Right lung (tissue), 5 donors: ENCODE results near the gene HNRNPA1. TPM values are rescaled to one million over a fixed set of nuclear protein-coding genes. Genes with fewer than 3 reads are reported as not detected.

Experiments used
- DNase-seq, 2 donors: peaks; one replicate each; pipeline ENCODE4 v3.0.0-alpha.2; 2013
- polyA plus RNA-seq, 5 donors: library from polyadenylated mRNA; unstranded; fragments of 120-200 nt; gene quantifications; one replicate each; pipeline versions ENCODE4 v1.2.1 to v1.2.3, GENCODE V29; 2013; ENCODE audit warnings: inconsistent platforms in 1 of 5, low replicate concordance in 1 of 5; ENCODE audit not compliant: insufficient read length in 5 of 5, insufficient read depth in 1 of 5

The HNRNPA1 gene
- polyA plus RNA-seq, 5 donors = 3,197 to 4,469 (median 3,770) TPM

DNA sequence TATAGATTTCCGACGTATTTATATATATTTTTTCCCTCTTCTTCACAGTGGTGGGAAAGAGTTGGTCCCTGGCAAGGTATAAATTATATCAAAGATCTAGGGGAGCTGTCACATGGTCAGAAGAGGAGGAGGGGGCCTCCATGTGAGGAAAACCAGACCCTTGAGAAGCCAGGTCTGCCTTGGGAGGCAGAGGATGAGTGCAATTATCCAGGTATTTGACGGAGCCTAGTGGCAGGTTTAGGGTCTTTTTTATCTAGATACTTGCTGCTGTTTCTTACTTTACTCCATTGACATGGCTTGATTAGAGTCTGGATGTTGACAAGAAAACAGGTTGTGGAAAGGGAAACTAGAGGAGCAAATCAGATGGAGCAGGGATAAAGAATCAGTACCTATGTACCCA lies 49.9 kb downstream of the HNRNPA1 start:
- no peak for DNase-seq

DNA sequence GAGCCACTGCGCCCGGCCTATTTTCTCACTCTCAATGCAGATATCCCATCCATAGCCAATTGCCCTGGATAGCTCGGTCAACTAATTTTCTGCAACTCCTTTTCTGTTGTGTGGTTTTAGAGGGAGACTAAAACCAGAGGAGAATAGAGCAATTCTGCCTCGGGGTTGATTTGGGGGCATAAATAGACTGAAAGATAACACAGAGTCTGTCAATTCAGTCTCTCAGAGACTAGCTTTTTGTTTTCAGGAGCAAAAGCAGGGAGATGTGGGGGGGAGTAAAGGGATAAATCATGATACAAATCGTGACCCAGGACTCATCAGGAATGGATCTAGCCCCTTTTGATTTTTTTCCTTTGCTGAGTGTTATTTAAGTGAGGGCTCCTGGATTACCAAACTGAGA lies 50.9 kb downstream of the HNRNPA1 start:
- DNase-seq = no peak

DNA sequence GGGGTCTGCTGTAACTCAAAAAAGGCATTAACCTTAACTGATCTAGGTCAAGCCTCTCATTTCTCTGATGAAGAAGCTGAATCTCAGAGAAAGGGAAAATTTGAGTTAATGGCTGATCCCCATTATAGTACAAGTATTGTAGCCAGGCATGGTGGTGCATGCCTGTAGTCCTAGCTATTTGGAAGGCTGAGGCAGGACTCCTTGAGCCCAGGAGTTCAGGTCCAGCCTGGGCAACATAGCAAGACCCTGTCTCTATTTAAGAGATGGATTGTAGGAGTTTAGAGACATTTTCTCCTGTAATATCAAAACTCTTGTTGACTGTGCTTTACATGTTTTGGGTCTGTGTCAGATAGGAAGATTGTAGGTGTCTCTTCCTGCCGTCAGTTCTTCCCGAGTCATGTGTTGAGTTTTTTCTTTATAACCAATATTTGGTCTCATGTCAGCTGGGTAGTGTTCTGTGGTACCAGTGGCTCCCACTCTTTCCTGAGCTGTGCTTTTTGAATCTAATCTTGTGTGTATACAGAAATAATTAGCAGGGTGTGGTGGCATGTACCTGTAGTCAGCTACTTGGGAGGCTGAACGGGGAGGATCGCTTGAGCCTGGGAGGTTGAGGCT lies 53.0 kb downstream of the HNRNPA1 start:
- DNase-seq = no peak

Other genes starting within 250 kb of the HNRNPA1 start
- under 1 TPM in 4 of 5 donors, not detected in 1; 0.16 to 0.40 (median 0.22) TPM for gene HOXC5, start 247.7 kb upstream of the HNRNPA1 start, polyA plus RNA-seq
- gene HOXC4, start 226.9 kb upstream of the HNRNPA1 start, polyA plus RNA-seq = 1 to 10 TPM; 3.1 to 5.6 (median 3.4) TPM
- gene SMUG1, start 91.7 kb upstream of the HNRNPA1 start, polyA plus RNA-seq = 10 to 100 TPM; 29.1 to 32.4 (median 30.8) TPM
- gene CBX5, start 604 bp upstream of the HNRNPA1 start, polyA plus RNA-seq = 100 to 1,000 TPM in 4 of 5 donors, 10 to 100 TPM in 1; 78.1 to 132 (median 110) TPM
- 1 to 10 TPM; 4.8 to 8.8 (median 6.1) TPM for gene NFE2, start 20.3 kb downstream of the HNRNPA1 start, polyA plus RNA-seq
- 100 to 1,000 TPM; 204 to 224 (median 218) TPM for gene COPZ1, start 44.4 kb downstream of the HNRNPA1 start, polyA plus RNA-seq
- gene GPR84, start 83.8 kb downstream of the HNRNPA1 start, polyA plus RNA-seq = under 1 TPM; 0.16 to 0.45 (median 0.19) TPM
- 10 to 100 TPM in 3 of 5 donors, 1 to 10 TPM in 2; 8.8 to 16.8 (median 10.3) TPM for gene ZNF385A, start 104.0 kb downstream of the HNRNPA1 start, polyA plus RNA-seq
- gene ITGA5, start 138.5 kb downstream of the HNRNPA1 start, polyA plus RNA-seq = 10 to 100 TPM; 58.0 to 62.7 (median 62.3) TPM
- under 1 TPM in 3 of 5 donors, not detected in 2; 0.13 to 0.24 (median 0.15) TPM for gene GTSF1, start 192.9 kb downstream of the HNRNPA1 start, polyA plus RNA-seq
- gene NCKAP1L, start 217.0 kb downstream of the HNRNPA1 start, polyA plus RNA-seq = 1 to 10 TPM; 5.4 to 7.3 (median 6.6) TPM